IMR-90 (cell line): ENCODE data around the gene RAP1GAP2.

Experiments
- POLR2A ChIP-seq: IDR thresholded peaks from 2 replicates; pipeline ENCODE4 v1.6.1; 2012; ENCODE audit warnings: mild to moderate bottlenecking, low read depth, low read length
- USF2 ChIP-seq: fragments of 150-350 bp; IDR thresholded peaks from 2 replicates; pipeline ENCODE4 v1.6.1; 2017; ENCODE audit warnings: mild to moderate bottlenecking, antibody characterized with exemption, low read length, low read depth

- TF ChIP-seq POLR2A: no peak
- no peak for TF ChIP-seq USF2
These were observed 243.5 kb downstream of the RAP1GAP2 start for GRCh38 chr17:3039736-3040135.
